ENCODE results near the gene PLA2G4A. TPM values are rescaled to one million over a fixed set of nuclear protein-coding genes. Genes with fewer than 3 reads are reported as not detected.

Gene PLA2G4A
- total RNA-seq, 2 experiments from 2014 or later, result not detected

DNA sequence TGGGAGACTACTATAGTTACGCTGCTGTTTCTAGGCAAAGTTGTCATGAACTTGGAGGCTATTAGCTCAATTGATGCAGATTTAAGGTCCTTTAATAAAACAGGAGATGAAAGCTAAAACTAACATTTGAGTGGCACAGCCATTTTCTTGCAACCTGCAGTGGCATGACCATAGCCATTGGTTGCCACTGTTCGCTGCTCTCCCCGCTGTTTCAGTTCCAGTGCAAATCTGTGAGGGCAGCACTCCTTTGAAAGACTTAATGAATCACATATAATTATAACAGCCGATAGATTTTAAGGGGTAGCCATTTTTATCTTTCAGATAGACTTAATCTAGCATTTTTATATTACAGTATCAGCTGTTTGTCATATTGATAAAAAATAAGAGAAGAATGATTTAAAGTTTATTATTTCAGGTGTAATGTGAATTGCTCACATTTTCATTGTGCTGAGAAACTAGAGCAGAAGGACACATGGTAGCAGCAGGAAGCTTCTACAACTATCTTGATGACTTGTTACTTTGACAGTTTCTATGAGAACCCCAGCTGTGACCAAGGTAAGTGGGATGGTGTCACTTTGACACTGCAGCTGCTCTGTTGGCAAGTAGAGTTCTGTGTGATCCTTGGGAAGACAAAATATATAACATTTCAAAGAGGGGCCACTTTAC is 203.7 kb downstream of the PLA2G4A start:
- H3K27me3 Mint-ChIP-seq (ENCODE audit: low read depth), result no peaks in the 10 kb centered on the region
- no peaks in the 10 kb centered on the region for H3K36me3 Mint-ChIP-seq (ENCODE audit: low read depth)
- POLR2A ChIA-PET, result no interaction called here
- DNase-seq (no peak), ATAC-seq (no peak)
- CTCF ChIA-PET, result no interaction called here
- H3K4me1 Mint-ChIP-seq (ENCODE audit: low read depth), result no peaks in the 10 kb centered on the region
- H3K9me3 Mint-ChIP-seq (ENCODE audit: insufficient read depth), result no peaks in the 10 kb centered on the region
- H3K4me3 Mint-ChIP-seq, result no peak overlapping the region
- no peak overlapping the region for H3K27ac Mint-ChIP-seq

DNA sequence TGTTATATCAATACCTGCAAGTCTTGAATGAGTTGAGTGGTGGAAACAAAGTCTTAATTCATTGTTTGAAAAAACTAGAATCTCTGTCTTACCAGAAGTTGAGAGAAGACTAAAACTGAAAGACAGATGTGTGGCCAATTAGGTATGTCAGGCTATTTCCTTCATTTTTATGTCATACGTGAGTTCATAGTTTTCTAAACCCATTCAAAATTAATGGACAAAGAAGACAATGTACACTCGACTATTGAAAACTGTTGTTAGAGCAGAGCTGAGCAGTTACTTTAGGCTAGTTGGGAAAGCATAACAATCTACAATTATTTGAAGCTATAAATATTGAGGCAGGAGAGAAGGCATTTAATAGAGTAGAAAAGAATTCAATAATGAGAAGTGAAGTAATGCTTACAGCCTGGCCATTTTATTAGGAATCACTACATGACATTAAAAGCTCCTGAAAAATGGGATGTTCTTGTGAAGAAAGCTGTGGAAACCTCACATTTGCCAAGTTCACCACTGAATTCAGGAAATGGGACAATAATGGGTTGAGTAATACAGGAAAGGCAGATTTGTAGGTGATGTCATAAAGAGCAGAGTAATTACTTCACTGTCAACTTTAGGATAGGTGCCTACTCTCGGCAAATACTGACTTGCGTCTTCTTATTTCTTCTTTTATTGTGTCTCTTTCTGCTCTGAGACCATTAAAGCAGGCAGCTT is 204.4 kb downstream of the PLA2G4A start:
- ChIA-PET CTCF (no interaction called here), POLR2A (no interaction called here)
- Mint-ChIP-seq H3K36me3 (ENCODE audit: low read depth) (no peaks in the 10 kb centered on the region), H3K9me3 (ENCODE audit: insufficient read depth) (peaks cover 5% of the 10 kb centered on the region), H3K4me1 (ENCODE audit: low read depth) (no peaks in the 10 kb centered on the region), H3K27me3 (ENCODE audit: low read depth) (no peaks in the 10 kb centered on the region), H3K4me3 (no peak overlapping the region), H3K27ac (no peak overlapping the region)
- ATAC-seq (no peak), DNase-seq (no peak)

DNA sequence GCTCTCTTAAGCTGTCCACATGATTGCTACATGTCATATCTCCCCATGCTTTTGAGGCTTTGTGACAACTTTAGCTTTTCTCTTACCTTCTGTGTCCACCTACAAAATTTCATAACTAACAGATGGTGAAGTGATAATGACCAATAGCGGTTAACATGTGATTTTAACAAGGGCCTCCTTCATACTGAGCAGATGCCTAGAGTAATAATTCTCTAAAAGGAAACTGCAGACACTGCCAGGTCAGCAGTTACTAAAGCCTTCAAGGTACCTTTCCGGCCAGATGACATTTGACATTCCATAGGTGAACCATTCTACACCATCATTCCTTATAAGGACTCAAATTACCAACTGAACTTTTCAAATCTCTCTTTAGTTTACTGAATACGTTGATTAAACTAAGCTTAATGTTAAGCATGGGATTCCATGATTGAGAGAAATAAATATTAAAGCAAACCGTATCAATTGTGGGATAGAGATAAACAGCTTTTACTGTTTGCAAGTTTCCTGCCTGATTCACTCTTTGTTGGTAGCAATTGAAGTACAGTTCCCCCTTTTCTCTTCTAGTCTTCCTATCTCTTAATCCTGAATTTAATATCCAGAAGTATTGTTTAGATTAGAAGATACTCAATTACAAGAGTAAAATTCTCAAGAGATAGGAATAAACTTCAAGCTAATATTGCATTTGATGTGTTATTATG is 205.1 kb downstream of the PLA2G4A start:
- H3K9me3 Mint-ChIP-seq (ENCODE audit: insufficient read depth), result peaks cover 5% of the 10 kb centered on the region
- DNase-seq (no peak), ATAC-seq (no peak)
- H3K36me3 Mint-ChIP-seq (ENCODE audit: low read depth), result no peaks in the 10 kb centered on the region
- no peaks in the 10 kb centered on the region for H3K27me3 Mint-ChIP-seq (ENCODE audit: low read depth)
- CTCF ChIA-PET, result no interaction called here
- no peak overlapping the region for H3K27ac Mint-ChIP-seq
- no peak overlapping the region for H3K4me3 Mint-ChIP-seq
- POLR2A ChIA-PET, result no interaction called here
- no peaks in the 10 kb centered on the region for H3K4me1 Mint-ChIP-seq (ENCODE audit: low read depth)

DNA sequence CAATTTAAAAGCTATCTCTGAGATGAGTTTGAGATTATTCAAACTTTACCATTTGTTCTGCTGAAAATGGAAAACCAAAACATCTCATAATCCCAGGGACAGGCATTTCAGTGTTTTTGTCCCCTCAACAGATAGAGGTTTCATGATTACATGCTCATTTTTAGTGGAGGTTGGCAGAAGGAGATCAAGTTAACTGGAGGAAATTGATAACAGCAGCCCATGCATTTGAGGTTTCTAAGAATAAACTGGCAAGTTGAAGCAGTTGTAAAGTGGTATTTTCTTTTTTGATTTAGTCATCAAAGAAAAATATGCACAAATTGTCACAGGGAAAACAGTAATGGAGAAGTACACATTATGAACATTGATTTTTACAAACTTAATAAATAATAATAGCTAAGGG is 205.8 kb downstream of the PLA2G4A start:
- ATAC-seq (no peak), DNase-seq (no peak)
- Mint-ChIP-seq H3K36me3 (ENCODE audit: low read depth) (no peaks in the 10 kb centered on the region), H3K9me3 (ENCODE audit: insufficient read depth) (peaks cover 5% of the 10 kb centered on the region), H3K27ac (no peak overlapping the region), H3K4me3 (no peak overlapping the region), H3K27me3 (ENCODE audit: low read depth) (no peaks in the 10 kb centered on the region), H3K4me1 (ENCODE audit: low read depth) (no peaks in the 10 kb centered on the region)
- CTCF ChIA-PET, result no interaction called here
- POLR2A ChIA-PET, result no interaction called here

DNA sequence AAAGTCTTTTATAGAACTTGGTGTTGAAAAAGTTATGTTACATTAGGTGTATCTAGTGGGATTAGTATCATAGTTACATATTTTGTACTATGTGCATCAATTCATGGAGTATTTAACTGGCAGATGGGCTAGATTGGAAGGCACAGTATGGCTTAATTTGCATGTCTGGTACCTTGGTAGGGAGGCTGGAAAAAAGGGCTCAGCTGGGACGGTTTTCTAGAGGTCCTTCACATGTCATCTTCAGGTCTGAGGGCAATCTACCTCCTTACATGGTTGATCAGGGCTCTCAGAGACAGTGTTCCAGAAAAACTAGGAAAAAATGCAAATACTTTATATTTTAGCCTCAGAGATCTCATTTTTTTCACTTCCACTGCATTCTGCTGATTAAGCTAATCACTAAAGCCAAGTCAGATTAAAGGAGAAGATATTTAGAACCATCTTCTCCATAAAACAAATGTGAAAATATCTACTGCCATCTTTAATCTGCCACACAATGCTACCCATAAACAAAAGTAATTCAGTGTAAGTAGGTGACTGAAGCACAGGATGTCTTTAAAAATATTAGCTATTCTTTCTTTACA is 209.3 kb downstream of the PLA2G4A start:
- ATAC-seq, result no peak
- POLR2A ChIA-PET, result no interaction called here
- CTCF ChIA-PET, result interaction anchor here (1.6 kb wide), 1 partner anchor 23 kb away, joined by 3 read pairs; no protein-coding TSS in a partner anchor
- no peak overlapping the region for H3K27ac Mint-ChIP-seq
- no peaks in the 10 kb centered on the region for H3K4me1 Mint-ChIP-seq (ENCODE audit: low read depth)
- no peaks in the 10 kb centered on the region for H3K36me3 Mint-ChIP-seq (ENCODE audit: low read depth)
- peaks cover 5% of the 10 kb centered on the region for H3K9me3 Mint-ChIP-seq (ENCODE audit: insufficient read depth)
- DNase-seq, result no peak
- no peak overlapping the region for H3K4me3 Mint-ChIP-seq
- H3K27me3 Mint-ChIP-seq (ENCODE audit: low read depth), result no peaks in the 10 kb centered on the region

Other genes with a start within 250 kb of the PLA2G4A start
- not detected for gene PTGS2, start 148.5 kb upstream of the PLA2G4A start, total RNA-seq

Measured in activated CD8-positive, alpha-beta T cell treated with anti-CD3 and anti-CD28 coated beads, Interleukin-2, amount 10 ng/mL, durations not matched to agents 7 days and 5 days (primary cell).